A673 (cell line): ENCODE data around the gene CASP9.

Experiments
- EZH2 ChIP-seq: fragments of 200-600 bp; sonication (generic); IDR thresholded peaks from 2 replicates; pipeline ENCODE4 v1.6.1; 2017; ENCODE audit warnings: borderline replicate concordance, low read depth, mild to moderate bottlenecking, mixed read lengths, antibody characterized with exemption, low read length; ENCODE audit not compliant: poor library complexity, severe bottlenecking
- TF ChIP-seq, protein P1 (sequence below): fragments of 300-800, 200-600 bp; sonication (generic); conservative IDR thresholded peaks from 2 replicates; pipeline ENCODE4 v1.5.1; 2017; ENCODE audit warnings: low read depth, mild to moderate bottlenecking, antibody characterized with exemption, low read length, moderate library complexity, mixed read lengths

DNA sequence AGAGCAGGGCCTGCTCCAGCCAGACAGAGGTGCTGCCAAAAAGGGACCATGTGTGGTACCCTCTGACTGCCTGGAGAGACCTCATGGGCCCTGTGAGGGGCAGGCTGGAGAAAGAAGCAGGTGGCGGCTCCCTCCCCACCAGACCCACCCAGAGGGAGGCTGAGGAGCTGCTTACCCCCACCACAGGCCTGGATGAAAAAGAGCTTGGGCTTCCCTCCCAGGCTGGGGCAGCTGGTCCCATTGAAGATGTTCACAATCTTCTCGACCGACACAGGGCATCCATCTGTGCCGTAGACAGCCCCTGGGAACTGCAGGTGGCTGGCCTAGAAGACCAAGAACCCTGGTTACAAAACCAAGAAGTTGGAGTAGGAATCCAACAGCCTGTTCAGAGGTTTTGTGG lies 19.6 kb downstream of the CASP9 start:
- TF ChIP-seq, protein P1, sequence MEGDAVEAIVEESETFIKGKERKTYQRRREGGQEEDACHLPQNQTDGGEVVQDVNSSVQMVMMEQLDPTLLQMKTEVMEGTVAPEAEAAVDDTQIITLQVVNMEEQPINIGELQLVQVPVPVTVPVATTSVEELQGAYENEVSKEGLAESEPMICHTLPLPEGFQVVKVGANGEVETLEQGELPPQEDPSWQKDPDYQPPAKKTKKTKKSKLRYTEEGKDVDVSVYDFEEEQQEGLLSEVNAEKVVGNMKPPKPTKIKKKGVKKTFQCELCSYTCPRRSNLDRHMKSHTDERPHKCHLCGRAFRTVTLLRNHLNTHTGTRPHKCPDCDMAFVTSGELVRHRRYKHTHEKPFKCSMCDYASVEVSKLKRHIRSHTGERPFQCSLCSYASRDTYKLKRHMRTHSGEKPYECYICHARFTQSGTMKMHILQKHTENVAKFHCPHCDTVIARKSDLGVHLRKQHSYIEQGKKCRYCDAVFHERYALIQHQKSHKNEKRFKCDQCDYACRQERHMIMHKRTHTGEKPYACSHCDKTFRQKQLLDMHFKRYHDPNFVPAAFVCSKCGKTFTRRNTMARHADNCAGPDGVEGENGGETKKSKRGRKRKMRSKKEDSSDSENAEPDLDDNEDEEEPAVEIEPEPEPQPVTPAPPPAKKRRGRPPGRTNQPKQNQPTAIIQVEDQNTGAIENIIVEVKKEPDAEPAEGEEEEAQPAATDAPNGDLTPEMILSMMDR = no peak
- no peak for TF ChIP-seq EZH2
